ENCODE data around the gene DAPL1.

Gene DAPL1

GRCh38 chr2:158795195-158795924 lies at the start of gene DAPL1:
TSS of gene DAPL1 (plus strand) at chr2:158795317. CDS start at chr2:158795373, 56 bp downstream.
- DNase-seq: no peak

- DNase-seq: no peak
Observed at GRCh38 chr2:158745866-158746382, 49.2 kb upstream of the DAPL1 start.

- no peak for DNase-seq
Observed at GRCh38 chr2:158746488-158746887, 48.6 kb upstream of the DAPL1 start.

- no peak for DNase-seq
Observed at GRCh38 chr2:158747281-158747680, 47.8 kb upstream of the DAPL1 start.

DNA sequence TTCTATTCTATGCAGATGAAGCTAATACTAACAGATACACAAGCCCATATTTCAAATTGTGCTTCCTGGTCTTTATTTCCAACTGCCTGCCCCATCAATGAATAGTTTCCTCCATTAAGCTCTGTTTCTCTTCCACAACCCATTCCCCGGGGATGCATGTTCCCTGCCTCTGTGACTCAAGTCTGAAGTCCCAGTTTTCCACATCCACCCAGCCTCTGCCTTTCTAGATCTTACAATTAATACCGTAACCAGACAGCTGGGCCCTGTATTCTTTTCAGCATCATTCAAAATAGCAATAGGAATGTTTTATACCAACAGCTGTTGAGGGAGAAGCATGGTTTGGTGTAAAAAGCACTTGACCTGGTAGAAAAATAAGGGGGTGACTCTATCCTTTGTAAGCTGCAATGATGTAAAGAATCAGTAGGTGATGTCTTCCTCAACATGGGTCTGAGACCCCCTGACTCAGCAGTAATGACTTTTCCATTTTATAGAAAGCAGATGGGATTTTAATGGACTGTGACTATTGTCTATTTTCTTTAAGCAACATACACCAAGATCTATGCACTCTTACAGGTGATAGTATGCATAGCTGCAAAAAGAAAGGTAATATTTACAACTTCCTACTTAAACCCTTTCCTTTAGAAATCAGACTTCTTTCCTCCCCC lies 46.1 kb upstream of the DAPL1 start:
- DNase-seq: no peak

- DNase-seq: no peak
Observed at GRCh38 chr2:158750458-158751125, 44.5 kb upstream of the DAPL1 start.

GRCh38 chr2:158753641-158754611 lies 41.2 kb upstream of the DAPL1 start:
- peak; percentile 52 for DNase-seq

DNA sequence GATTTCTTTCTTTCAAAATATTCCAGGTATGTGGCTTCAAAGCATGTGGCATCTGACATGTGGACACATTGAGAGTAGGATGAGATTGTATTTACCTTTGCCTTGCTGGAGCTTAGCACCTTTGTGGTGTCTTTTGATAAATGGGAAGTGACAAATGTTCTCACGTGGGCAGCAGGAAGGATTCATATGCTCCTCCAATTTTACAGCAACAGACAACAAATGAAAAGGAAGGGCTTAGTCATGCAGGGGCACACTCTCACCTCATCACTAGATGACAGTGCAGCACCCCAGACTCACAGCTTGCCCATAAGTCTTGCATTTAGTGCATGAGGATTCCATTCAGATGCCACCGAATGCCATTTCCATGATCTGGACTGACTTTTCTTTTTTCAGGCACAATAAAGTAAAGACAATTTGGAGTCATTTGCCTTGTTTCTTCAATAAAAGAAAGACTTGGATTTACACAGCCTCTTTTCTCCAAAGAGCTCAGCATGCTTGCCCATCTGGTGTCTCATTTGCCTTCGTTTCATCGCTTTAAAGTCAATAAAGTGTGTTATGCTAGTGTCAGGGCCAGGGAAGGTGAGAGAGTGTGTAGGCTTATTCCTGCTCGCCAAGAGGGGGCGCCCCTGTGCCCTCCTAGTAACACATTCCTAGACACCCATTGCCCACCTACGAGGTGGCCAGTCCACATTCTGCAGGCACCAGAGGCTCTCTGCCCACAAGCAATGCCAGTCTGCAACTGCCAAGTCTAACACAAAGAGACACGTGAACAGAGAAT lies 39.6 kb upstream of the DAPL1 start:
- peak; percentile 15 for DNase-seq

DNA sequence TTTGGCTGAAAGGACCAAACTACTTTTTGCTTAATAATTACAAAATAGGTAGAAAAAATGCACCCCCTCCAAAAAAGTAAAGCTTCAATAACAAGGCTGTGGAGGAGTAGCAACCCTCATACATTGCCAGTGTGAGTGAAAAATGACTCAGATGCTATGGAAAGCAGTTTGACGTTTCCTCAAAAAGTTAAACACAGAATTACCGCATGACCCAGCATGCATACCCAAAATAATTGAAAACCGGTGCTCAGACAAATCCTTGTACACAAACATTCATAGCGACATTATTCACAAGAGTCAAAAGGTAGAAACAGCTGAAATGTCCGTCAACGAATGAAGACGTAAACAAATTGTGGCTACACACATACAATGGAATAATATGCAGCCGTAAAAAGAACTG lies 38.8 kb upstream of the DAPL1 start:
- DNase-seq: no peak

GRCh38 chr2:158756976-158757375 lies 38.1 kb upstream of the DAPL1 start:
- DNase-seq: no peak

GRCh38 chr2:158760887-158761286 lies 34.2 kb upstream of the DAPL1 start:
- DNase-seq: no peak

DNA sequence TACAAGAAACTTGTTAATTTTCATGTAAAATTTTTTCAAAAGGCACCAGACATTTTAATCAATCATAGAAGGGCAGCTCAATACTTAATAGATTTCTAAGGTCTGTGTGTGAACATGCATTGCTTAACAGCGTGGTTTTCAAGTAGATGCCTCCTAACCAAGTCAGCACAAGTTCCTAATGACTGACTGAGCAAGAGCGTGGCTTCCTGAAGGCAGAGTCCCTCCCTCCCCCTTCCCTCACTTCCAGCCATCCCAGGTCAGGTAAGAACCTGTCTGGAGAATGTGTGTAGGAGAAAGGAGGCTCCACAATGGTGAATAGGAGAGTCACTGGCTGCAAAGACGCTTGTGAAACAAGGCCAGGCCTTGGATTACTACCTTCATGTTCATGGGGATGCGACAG lies 33.5 kb upstream of the DAPL1 start:
- no peak for DNase-seq

DNA sequence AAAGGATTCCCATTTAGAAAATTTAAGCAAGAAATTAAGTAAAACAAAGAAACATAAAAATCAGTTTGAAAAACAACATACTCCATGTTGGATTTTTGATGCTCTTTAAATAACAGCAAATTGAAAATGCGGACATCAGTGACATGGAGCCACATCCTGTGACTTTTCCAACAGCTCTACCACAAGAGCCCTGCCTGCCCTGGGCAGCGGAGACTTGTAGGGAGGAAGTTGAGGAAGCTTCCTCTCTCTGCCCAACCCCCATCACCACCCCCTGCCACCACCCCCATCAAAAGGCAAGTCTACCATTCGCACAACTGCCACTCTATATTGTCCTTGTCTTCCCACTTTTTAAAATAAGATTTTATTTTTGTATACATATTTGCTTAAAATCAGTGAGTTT lies 32.8 kb upstream of the DAPL1 start:
- DNase-seq: no peak

DNA sequence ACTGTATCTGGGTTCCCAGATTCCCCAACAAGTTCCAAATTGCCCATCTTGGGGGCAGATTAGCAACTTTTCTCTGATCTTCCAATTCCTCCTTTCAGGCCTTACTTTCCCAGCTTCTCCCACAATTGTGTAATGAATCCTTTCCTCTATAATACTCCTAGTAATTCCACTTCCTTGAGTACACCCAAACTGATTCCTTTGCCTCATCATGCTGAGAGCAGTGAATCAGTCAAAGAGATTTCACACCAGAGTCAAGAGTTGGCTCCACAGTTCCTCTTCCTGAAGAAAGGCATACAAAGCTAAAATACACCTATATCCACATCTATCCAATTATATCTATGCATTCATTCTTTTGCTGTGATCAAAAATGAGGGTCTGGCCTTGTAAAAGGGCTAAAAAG lies 28.6 kb upstream of the DAPL1 start:
- no peak for DNase-seq

DNA sequence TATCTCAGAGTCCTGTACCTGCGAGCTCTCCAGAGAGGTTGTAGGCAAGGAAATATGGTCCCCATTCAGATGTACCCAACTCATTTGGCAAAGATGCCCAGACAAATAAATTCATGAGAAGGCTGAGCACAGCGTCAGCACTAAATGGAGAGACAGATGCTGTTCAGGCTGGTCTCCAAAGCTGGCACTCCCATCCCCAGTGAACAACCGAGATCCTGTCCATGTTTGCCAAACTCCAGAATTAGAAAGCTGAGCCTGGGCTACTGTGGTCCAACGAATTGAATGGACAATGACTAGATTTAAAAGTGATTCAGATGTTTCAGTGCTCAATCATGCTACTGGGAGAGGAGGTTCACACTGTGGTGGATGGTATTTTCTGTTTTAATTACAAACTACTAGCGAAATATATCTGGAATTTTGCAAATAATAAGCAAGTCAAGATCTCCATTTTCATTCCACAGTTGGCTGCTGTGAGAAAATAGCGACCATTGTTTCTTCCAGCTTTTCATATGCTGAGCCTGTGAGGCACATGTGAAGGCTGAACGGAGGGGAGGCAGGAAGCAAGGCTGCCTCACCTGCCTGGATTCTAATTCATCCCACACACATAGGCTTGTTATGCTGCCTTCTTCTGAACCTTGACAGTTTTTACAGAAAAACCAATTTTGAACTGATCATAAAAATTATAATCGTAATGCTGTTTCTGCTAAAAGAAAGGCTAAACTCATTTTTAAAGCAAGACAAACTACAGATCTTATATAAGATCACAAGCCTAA lies 22.6 kb upstream of the DAPL1 start:
- no peak for DNase-seq

DNA sequence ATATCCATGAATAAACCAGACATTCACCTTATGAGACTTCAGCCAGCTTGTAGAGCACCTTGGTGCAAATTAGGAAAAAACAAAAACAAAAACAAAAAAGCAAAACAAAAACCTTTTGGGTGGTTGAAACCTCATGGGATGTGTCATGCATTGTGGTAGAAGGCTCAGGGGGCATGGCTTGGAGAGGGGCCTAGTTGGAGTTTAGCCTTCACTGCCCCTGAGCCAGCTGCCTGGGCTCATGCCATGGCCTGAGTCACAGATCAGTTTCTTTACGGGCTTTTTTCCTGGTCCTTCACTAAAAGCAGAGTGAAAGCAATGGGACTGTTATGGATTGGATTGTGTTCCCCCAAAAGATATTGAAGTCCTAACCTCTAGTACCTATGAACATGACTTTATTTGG lies 22.0 kb upstream of the DAPL1 start:
- no peak for DNase-seq

GRCh38 chr2:158774681-158775080 lies 20.4 kb upstream of the DAPL1 start:
- no peak for DNase-seq

GRCh38 chr2:158775273-158776027 lies 19.7 kb upstream of the DAPL1 start:
- DNase-seq: no peak

DNA sequence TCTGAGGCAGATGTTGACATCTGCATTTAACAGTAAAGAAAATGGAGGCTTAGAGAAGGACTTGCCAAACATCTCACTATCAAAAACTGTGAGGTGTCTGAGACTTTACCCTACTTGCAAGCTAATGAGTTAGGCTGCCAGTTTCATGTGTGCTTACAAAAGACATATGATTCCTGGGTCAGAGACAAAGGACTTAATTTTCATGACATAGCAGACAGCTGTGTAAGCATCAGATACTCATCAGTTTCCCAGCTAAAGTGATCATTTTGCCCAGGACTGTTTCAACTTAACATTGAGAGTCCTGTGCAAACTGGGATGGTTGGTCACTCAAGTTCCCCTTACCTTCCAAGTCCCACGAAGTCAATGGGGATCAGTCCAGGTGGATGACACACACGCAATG lies 18.9 kb upstream of the DAPL1 start:
- DNase-seq: no peak

DNA sequence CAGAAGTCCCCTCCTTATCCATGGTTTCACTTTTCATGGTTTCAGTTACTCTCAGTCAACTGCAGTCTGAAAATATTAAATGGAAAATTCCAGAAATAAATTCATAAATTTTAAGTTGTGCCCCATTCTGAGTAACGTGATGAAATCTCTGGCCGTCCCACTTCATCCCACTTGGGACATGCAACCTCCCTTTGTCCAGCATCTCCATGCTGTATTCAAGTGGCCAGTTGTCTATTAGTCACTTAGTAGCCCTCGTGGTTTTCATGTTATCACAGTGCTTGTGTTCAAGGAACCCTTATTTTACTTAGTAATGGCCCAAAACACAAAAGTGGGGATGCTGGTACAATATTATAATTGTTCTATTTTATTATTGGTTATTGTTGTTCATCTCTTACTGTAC lies 18.0 kb upstream of the DAPL1 start:
- no peak for DNase-seq
